ENCODE data around the gene OBI1. TPM values are rescaled to one million over a fixed set of nuclear protein-coding genes. Genes with fewer than 3 reads are reported as not detected.

The OBI1 gene
- total and polyA plus RNA-seq, 12 donors = 1.5 to 14.3 (median 7.5) TPM

- 72 to 79% (median 77%) methylated on average over 5 of the region's 5 CpGs for WGBS, 4 donors
- H3K27ac ChIP-seq = no peak overlapping the region
- no peaks in the 10 kb centered on the region for H3K4me1 ChIP-seq (replicated peaks in 1 of 2)
- no peaks in the 10 kb centered on the region for H3K9me3 ChIP-seq (replicated peaks in 1 of 3)
- no peaks in the 10 kb centered on the region for H3K27me3 ChIP-seq
- TF ChIP-seq CTCF (IDR thresholded peaks at IDR 0.05) (no peak), POLR2A (IDR thresholded peaks at IDR 0.05) (no peak)
- H3K4me3 ChIP-seq = no peak overlapping the region
- intact Hi-C loops (cut with DNase I) = no loop called here
- DNase-seq = no peak
- H3K36me3 ChIP-seq (replicated peaks in 1 of 2) = no peaks in the 10 kb centered on the region
Observed at GRCh38 chr13:78572459-78572858, 86.5 kb downstream of the OBI1 start.

GRCh38 chr13:78569029-78569428 is 89.9 kb downstream of the OBI1 start:
- no peak for DNase-seq
- no peak overlapping the region for H3K4me3 ChIP-seq
- no peak overlapping the region for H3K27ac ChIP-seq
- no peaks in the 10 kb centered on the region for H3K36me3 ChIP-seq (replicated peaks in 1 of 2)
- no peaks in the 10 kb centered on the region for H3K9me3 ChIP-seq (replicated peaks in 1 of 3)
- TF ChIP-seq CTCF (IDR thresholded peaks at IDR 0.05) (no peak), POLR2A (IDR thresholded peaks at IDR 0.05) (no peak)
- intact Hi-C loops (cut with DNase I) = no loop called here
- no peaks in the 10 kb centered on the region for H3K27me3 ChIP-seq
- 85 to 94% (median 85%) methylated on average over 1 of the region's 1 CpG for WGBS, 4 donors
- no peaks in the 10 kb centered on the region for H3K4me1 ChIP-seq (replicated peaks in 1 of 2)

- WGBS, 4 donors = 81 to 85% (median 83%) methylated on average over 5 of the region's 5 CpGs
- no peaks in the 10 kb centered on the region for H3K36me3 ChIP-seq (replicated peaks in 1 of 2)
- intact Hi-C loops (cut with DNase I) = no loop called here
Observed at GRCh38 chr13:78566631-78567030, 92.3 kb downstream of the OBI1 start.

More at GRCh38 chr13:78566631-78567030, 92.3 kb downstream of the OBI1 start:
- Histone ChIP-seq H3K4me3 (no peak overlapping the region), H3K27ac (no peak overlapping the region), H3K9me3 (replicated peaks in 1 of 3) (no peaks in the 10 kb centered on the region), H3K4me1 (replicated peaks in 1 of 2) (no peaks in the 10 kb centered on the region), H3K27me3 (no peaks in the 10 kb centered on the region)
- no peak for DNase-seq
- TF ChIP-seq POLR2A (IDR thresholded peaks at IDR 0.05) = no peak
- no peak for TF ChIP-seq CTCF (IDR thresholded peaks at IDR 0.05)

Other genes with a start within 250 kb of the OBI1 start
- gene POU4F1, start 55.6 kb downstream of the OBI1 start, total RNA-seq = not detected
- under 1 TPM in 1 of 3 donors, not detected in 2; 0.03 TPM for gene POU4F1, start 55.6 kb downstream of the OBI1 start, polyA plus RNA-seq